Activated CD8-positive, alpha-beta memory T cell treated with anti-CD3 and anti-CD28 coated beads for 1 hour (primary cell): ENCODE measurements around the gene CPNE5.
"Not testable (repeated sequence)": the region's sequence is repeated elsewhere in the genome, so short reads cannot be mapped to it uniquely, and the experiment has no call there.

ENCODE experiments used
- DNase-seq, 2 donors: peaks; one replicate each; pipeline ENCODE4 v3.0.0-alpha.2; 2020; ENCODE audit warnings: low read depth in 1 of 2; ENCODE audit errors: extremely low read depth in 1 of 2

Gene CPNE5

DNA sequence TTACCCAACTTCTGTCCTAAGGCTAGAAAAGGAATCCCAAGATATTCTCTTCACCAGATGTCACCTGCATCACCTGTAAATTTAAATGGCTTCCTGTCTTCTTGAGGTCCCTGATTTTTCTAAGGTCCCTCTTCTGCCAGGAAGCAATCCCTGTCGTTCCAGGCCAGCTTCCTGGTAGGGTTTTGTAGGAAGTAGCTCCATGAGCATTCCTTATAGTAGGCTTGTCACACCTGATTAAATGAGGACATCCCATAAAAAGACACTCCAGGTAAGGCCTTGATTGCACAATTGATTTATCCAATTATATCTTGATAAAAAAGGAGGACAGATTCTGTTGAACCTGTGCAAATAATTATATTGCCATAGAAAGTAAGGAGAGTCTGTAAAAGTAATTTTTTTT is 132.9 kb downstream of the CPNE5 start:
- no peak for DNase-seq

DNA sequence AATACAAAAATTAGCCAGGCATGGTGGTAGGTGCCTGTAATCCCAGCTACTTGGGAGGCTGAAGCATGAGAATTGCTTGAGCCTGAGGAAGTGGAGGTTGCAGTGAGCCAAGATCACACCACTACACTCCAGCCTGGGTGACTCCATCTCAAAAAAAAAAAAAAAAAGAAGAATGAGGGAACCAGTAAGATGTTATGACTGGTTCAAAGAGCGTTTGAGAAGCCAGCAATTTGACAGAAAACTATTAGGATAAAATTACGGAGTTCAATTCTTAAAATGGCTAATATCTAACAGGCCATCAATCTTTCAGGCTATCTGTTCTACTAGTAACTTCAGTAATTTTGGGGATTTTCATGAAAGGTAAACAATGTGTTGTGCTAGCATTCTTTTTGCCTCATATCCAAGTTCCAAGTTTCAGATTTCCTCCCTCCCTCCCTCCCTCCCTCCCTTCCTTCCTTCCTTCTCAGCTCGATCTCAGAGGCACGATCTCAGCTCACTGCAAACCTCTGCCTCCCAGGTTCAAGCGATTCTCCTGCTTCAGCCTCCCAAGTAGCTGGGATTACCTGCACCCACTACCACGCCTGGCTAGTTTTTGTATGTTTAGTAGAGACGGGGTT is 134.2 kb downstream of the CPNE5 start:
- DNase-seq: not testable (repeated sequence)

DNA sequence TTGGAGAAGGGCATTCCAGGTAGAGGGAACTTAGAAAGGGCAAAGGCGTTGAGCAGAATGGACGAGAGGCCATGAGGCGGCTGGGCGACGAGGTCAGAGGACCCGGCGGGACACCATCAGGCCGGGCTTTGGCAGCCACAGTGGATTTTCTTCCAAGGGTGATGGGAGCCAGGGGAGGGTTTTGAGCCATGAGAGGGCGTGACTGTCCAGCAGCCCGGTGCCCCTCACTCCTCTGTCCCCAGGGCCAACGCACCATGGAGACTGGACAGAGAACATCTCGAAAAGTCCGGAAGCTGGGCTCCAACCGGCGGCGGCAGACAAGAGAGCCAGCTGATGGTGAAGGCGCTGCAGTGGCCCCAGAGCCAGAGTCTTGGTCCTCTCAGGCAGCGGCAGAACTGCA is 135.3 kb downstream of the CPNE5 start:
- no peak for DNase-seq

DNA sequence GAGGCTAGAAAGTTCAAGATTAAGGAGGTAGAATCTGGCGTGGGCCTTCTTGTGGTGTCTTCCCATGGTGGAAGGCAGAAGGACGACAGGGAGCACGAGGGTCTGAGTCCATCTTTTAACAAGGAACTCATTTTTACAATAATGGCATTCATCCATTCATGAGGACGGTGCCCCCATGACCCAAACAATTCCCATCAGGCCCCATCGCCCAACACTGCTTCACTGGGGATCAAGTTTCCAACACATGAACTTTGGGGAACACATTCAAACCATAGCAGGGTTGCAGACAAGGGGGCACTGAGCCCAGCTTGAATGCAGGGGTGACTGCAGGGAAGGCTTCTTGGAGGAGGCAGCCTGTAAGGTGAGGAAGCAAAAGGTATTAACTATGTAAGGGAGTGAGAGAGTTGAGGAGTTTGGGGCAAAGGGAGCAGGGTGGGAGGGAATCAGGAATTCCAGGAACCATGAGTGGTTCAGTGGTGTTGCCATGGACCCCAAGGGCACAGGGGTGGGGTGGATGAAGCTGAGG is 136.1 kb downstream of the CPNE5 start:
- DNase-seq: no peak

DNA sequence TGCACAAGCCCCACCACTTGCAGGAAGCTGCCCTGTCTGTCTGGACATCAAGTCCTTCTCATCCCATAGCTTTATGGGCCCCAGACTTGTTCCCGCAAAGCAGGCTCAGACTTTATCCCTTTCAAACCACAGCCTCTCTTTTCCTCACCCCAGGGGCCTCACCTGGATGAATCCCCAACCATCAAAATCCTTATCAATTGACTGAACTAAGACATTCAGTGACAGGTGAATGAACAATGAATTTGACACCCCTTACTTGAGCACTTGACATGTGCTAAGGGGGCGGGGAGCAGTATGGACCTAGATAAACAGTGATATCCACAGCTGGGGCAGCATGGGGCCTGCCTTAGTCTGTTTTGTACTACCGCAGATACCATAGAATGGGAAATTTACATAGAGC is 136.6 kb downstream of the CPNE5 start:
- no peak for DNase-seq

DNA sequence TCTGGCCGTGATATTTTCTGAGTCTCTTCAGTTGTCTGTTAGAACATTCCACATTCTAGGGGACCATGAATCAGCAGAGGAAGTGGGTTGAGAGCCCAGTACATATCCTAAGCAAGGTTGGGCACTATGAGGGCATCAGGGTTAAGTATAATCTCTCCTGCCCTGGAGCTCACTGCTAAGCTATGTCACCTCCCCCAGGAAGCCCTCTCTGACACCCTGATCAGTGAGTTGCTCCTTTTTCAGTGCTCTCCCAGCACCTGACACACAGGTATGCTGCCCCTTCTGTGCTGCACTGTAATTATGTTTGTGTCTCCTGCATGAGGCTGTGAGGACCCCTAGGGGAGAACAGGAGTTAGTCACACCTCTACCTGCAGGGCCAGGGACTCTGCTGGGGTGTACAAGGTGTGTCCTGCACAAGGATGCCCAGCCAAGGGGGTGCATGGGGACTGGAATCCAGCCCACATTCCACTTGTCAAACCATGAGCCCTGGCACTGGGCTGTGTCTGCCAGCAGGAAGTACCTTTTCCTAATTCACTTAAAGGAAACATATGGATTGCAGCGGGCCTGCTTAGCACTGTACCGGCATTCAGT is 137.7 kb downstream of the CPNE5 start:
- no peak for DNase-seq

DNA sequence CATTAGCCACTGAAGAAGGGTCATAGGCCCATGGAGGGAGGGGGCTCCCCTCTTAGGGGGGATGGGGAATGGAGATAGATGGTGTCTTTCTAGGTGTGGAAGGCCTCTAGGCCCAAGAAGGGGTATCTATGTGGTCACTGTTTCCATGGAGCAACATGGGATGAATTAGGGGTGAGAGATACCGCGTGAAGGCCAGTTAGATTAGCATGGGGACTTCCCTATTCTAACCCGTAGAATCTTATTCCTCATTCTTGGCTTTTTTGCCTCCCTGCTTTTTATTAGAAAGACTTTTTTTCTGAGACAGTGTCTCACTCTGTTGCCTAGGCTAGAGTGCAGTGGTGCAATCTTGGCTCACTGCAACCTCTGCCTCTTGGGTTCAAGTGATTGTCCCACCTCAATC is 138.4 kb downstream of the CPNE5 start:
- no peak for DNase-seq

DNA sequence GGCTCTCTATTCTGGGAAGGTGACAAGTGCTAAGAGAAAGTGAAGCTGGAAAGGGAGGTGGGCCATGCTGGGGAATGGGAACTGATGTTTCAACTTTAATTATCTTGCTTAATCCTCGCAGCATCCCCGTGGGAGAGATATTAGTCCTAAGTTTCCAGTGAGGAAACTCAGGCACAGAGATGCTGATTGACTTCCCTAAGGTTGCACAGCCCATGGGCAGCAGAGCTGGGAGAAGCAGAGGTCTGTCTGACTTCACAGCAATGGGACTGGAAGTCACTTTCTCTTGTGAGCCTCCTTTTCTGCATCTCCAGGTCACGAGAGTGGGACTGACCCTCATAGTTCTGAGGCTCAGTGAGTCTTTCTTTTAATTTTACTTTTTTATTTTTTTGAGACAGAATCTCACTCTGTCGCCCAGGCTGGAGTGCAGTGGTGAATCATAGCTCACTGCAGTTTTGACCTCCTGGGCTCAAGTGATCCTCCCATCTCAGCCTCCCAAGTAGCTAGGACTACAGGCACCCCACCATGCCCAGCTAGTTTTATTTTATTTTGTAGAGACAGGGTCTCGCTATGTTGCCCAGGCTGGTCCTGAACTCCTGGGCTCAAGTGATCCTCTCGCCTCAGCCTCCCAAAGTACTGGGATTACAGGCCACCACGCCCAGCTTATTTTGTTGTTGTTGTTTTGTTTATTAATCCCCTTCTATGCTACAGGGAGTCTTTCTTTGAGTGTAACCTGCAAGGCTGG is 139.0 kb downstream of the CPNE5 start:
- DNase-seq: no peak

DNA sequence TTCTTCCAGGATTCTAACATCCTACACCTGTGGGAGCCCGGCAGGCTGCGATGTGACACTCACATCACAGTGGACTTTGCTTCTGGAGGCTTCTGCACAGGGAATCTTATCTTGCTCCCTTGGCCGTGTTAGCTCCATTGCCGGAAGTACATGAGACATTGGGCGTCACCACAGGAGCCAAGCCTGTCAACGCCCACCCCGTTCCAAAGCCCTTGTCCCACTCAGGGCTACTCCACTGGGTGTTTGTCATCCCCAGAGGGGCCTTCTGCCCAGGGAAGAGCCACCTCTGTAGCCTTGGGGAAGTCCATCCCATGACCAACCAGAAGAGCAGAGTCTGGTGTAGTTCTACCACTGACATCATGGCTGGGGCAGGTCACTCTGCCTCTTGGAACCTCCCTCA is 139.9 kb downstream of the CPNE5 start:
- no peak for DNase-seq

DNA sequence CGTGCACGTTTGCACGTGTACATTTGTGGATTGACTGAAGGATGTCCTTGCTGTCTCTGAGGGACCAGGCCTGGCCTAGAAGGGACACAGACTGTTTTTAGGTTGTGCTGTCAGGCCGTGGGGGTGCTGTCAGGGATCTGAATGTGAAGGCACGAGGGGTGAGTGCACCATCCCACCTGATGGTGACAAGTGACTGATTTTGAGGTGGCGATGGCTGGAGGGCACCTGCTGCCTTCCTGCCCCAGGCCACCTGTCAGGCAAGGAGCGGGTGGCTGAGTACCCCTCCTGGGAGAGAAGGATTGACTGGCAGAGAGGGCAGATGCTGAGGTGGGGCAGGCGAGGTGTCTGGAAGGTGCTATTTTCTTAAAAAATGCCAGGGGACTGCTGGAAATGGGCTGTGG is 140.4 kb downstream of the CPNE5 start:
- DNase-seq: no peak

DNA sequence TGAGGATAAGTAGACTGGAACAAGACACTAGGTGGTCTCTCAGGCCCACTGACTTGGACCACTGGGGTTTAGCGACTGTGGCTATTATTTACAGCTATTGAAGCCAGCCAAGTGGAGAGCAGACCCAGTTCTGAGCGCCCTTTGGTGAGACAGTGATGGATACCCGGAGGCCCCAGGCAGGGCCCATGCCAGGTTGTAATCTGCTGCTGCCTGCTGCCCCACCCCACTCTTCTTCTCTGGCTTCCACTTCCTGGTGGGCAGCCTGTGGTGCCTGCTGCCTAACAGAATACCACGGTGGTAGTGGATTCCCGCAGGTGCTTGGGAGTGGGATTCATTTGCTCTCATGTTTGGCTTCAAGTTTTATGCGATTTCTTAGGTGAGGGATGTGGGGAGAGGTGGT is 141.0 kb downstream of the CPNE5 start:
- DNase-seq: no peak

DNA sequence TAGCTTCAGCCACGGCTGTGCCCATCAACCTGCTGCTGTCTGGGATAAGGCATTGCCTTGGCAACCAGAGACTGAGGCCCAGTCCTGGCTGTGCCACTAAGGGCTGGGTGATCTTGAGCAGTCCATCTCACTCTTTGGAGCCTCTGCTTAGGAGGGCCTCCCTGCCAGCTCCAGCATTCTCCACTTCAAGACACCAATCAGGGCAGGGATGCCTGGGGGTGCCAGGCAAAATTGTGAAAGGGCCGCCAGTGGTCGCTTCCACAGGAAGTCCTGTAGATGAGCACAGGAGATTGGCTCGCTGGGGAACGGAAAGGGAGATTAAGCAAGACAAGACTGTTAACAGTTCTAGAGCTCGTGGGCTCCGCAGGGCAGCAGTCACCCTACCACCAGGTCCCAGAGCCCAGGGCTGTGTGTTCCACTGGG is 141.8 kb downstream of the CPNE5 start, which contains the start of gene RAB44:
RAB44 (plus strand) TSS at position 346 of the 423 bp plus-strand sequence. CDS start 6,410 bp downstream, outside the sequence.
- no peak for DNase-seq

DNA sequence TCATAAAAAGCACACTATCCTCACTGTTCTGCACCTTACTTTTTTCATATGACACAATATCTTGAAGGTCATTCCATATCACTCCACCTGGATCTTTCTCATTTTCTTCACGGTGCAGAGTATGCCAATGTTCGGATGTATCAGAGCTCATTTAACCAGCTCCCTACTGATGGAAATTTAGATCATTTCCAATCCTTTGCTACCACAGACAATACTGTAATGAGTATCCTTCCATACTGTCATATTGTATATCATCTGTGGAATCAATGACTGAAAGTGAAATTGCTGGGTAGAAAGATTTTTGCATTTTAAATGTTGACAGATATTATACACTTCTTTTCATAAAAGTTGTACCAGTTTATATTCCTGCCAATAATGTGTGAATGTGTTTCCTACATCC is 143.8 kb downstream of the CPNE5 start:
- no peak for DNase-seq

DNA sequence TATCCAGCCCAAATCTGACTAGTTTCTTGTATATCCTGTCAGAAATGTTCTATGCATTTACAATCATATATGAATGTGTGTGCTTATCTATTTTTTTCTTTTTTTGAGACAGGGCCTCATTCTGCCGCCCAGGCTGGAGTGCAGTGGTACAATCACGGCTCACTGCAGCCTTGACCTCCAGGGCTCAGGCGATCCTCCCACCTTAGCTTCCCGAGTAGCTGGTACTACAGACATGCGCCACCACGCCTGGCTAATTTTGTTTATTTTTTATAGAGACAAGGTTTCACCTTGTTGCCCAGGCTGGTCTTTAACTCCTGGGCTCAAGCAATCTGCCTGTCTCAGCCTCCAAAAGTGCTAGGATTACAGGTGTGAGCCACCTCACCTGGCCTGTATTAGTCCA is 144.6 kb downstream of the CPNE5 start:
- DNase-seq: no peak

DNA sequence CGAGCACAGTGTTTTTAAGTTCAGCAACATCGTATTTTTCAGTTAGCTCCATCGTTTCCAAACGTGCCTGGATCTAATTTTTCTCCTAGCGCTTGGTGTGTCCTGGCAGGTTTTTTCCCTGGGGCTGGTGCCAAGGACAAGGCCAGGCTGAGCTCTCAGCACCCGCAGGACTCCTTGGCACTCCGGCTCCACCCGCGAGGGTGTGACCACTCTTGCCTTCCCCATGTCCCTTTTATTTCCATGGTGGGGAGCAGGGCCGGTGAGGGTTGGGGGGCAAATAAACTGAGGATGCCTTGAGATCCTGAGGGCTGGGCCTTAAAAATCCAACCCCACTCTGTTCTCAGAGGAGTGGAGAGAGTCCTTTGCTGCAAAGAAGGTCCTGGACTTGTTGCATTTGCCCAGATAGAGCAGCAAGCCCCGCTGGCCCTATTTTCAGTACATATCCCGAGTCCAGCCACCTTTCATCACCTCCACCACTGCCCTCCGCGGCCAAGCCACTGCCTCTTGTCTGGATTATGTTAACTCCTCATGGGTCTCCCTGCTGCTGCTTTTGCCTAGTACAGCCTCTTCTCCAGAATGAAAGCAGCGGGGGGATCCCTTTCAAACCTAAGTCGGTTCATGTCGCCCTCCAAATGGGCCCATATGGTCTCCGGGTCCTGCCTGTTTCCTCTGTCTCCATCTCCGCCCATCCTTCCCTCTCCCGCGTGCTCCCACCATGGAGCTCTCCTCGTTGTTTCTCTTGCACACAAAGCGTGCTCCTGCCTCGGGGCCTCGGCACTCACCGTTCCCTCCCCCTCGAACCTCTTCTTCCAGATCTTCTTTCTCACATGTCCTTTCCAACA is 146.2 kb downstream of the CPNE5 start:
- no peak for DNase-seq

DNA sequence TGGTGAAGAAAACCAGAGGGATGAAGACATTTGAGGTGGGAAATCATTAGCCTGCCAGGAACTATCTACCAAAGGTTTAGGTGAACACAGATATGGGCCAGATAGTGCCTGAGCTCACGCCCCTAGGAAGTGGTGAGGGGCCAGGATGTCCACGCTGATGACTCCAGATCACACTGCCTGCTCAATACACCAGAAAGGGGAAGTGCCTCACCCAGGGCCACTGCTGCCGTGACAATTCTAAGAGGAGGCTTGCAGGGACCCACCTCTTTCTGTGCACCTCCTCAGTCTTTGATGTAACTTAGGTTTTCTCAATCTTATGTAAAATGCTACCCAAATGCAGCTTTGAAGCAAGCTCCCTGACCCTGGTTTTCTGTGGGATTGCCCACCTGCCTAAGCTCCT is 147.0 kb downstream of the CPNE5 start:
- no peak for DNase-seq

DNA sequence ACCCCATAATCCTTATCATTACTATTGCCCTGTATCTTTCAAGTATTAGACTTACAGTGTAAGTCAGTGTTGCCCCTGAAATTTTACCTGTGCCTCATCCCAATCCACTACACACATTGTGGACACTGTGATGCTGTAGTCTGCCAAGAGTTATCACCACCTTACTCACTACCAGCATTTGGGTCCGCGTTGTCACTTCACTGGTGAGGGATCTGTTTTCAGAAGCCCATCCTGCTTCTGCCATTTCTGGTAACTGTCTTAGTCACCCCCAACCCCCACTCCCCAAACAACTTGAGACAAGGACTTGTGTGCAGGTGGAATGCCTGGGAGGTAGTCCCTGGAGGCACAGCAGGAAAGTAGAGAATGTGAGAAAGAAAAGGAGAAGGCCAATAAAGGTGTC is 147.6 kb downstream of the CPNE5 start:
- DNase-seq: no peak

DNA sequence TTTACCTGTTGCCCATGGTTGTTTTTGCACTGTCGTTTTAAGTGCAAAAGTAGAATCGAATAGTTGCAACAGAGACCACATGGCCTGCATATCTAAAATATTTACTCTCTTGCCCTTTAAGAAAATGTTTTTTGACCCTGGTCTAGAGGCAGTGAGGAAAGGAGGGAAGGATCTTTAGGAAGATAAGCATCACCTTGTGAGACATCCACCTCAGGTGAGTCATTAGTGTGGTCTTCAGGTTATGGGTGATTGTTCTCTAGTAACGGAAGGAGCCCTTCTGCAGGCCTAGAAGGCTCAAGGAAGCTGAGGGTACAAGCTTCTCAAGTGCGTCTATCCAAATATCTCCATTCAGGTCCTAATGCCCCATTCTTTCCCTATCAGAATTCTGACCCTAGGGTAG is 148.2 kb downstream of the CPNE5 start:
- no peak for DNase-seq
